Stimulated activated naive CD8-positive, alpha-beta T cell treated with anti-CD3 and anti-CD28 coated beads, Interleukin-15, Interleukin-2, amounts not matched to agents 100 ng/mL and 50 ng/mL, for 24 hours (primary cell): Measurements from ENCODE around the gene TCF4.

Experiments
- H3K27ac Mint-ChIP-seq: one replicate; pipeline ENCODE4 v1.8.0; 2021; ENCODE audit warnings: mild to moderate bottlenecking, mixed read lengths
- H3K27me3 Mint-ChIP-seq: one replicate; pipeline ENCODE4 v1.8.0; 2021; ENCODE audit warnings: mixed read lengths
- H3K36me3 Mint-ChIP-seq: one replicate; pipeline ENCODE4 v1.8.0; 2021; ENCODE audit warnings: low read depth, mixed read lengths
- H3K4me1 Mint-ChIP-seq: one replicate; pipeline ENCODE4 v1.8.0; 2021; ENCODE audit warnings: low read depth, mixed read lengths
- H3K4me3 Mint-ChIP-seq: one replicate; pipeline ENCODE4 v1.8.0; 2021; ENCODE audit warnings: mild to moderate bottlenecking, mixed read lengths
- H3K9me3 Mint-ChIP-seq: one replicate; pipeline ENCODE4 v1.8.0; 2021; ENCODE audit warnings: mixed read lengths

Gene TCF4

GRCh38 chr18:55387139-55387984, 200.6 kb downstream of the TCF4 start:
- no peak overlapping the region for H3K27ac Mint-ChIP-seq
- no peaks in the 10 kb centered on the region for H3K36me3 Mint-ChIP-seq
- H3K4me3 Mint-ChIP-seq, result no peak overlapping the region
- no peaks in the 10 kb centered on the region for H3K27me3 Mint-ChIP-seq
- H3K9me3 Mint-ChIP-seq, result no peaks in the 10 kb centered on the region
- peaks cover 11% of the 10 kb centered on the region for H3K4me1 Mint-ChIP-seq

- peaks cover 4% of the 10 kb centered on the region for H3K9me3 Mint-ChIP-seq
- H3K27me3 Mint-ChIP-seq, result no peaks in the 10 kb centered on the region
- H3K4me1 Mint-ChIP-seq, result peaks cover 11% of the 10 kb centered on the region
- no peaks in the 10 kb centered on the region for H3K36me3 Mint-ChIP-seq
- no peak overlapping the region for H3K27ac Mint-ChIP-seq
- no peak overlapping the region for H3K4me3 Mint-ChIP-seq
Measured at GRCh38 chr18:55386545-55386944, 201.4 kb downstream of the TCF4 start.

GRCh38 chr18:55385770-55386169, 202.2 kb downstream of the TCF4 start:
- Mint-ChIP-seq H3K4me1 (peaks cover 11% of the 10 kb centered on the region), H3K9me3 (peaks cover 4% of the 10 kb centered on the region), H3K27me3 (no peaks in the 10 kb centered on the region), H3K4me3 (no peak overlapping the region), H3K27ac (no peak overlapping the region), H3K36me3 (no peaks in the 10 kb centered on the region)

GRCh38 chr18:55384551-55385275, 203.3 kb downstream of the TCF4 start:
- Mint-ChIP-seq H3K4me1 (peaks cover 11% of the 10 kb centered on the region), H3K4me3 (no peak overlapping the region), H3K27ac (no peak overlapping the region)

GRCh38 chr18:55384115-55384514, 203.9 kb downstream of the TCF4 start:
- Mint-ChIP-seq H3K4me3 (no peak overlapping the region), H3K27me3 (no peaks in the 10 kb centered on the region), H3K4me1 (peaks cover 11% of the 10 kb centered on the region), H3K36me3 (no peaks in the 10 kb centered on the region), H3K9me3 (peaks cover 4% of the 10 kb centered on the region), H3K27ac (no peak overlapping the region)

More at GRCh38 chr18:55384551-55385275, 203.3 kb downstream of the TCF4 start:
- H3K27me3 Mint-ChIP-seq, result no peaks in the 10 kb centered on the region
- no peaks in the 10 kb centered on the region for H3K36me3 Mint-ChIP-seq
- H3K9me3 Mint-ChIP-seq, result peaks cover 4% of the 10 kb centered on the region

- no peak overlapping the region for H3K27ac Mint-ChIP-seq
- no peaks in the 10 kb centered on the region for H3K36me3 Mint-ChIP-seq
- peaks cover 11% of the 10 kb centered on the region for H3K4me1 Mint-ChIP-seq
- no peaks in the 10 kb centered on the region for H3K27me3 Mint-ChIP-seq
- peaks cover 4% of the 10 kb centered on the region for H3K9me3 Mint-ChIP-seq
- H3K4me3 Mint-ChIP-seq, result no peak overlapping the region
Measured at GRCh38 chr18:55382277-55382805, 205.7 kb downstream of the TCF4 start.

- H3K27ac Mint-ChIP-seq, result no peak overlapping the region
- no peaks in the 10 kb centered on the region for H3K36me3 Mint-ChIP-seq
- no peak overlapping the region for H3K4me3 Mint-ChIP-seq
- peaks cover 11% of the 10 kb centered on the region for H3K4me1 Mint-ChIP-seq
- H3K9me3 Mint-ChIP-seq, result peaks cover 4% of the 10 kb centered on the region
- no peaks in the 10 kb centered on the region for H3K27me3 Mint-ChIP-seq
Measured at GRCh38 chr18:55381277-55381676, 206.7 kb downstream of the TCF4 start.

- H3K27me3 Mint-ChIP-seq, result no peaks in the 10 kb centered on the region
- H3K9me3 Mint-ChIP-seq, result peaks cover 4% of the 10 kb centered on the region
Measured at GRCh38 chr18:55380589-55380988, 207.4 kb downstream of the TCF4 start.

GRCh38 chr18:55376387-55376786, 211.6 kb downstream of the TCF4 start:
- H3K27ac Mint-ChIP-seq, result no peak overlapping the region
- no peaks in the 10 kb centered on the region for H3K27me3 Mint-ChIP-seq
- no peaks in the 10 kb centered on the region for H3K9me3 Mint-ChIP-seq
- peaks cover 3% of the 10 kb centered on the region for H3K4me1 Mint-ChIP-seq
- no peaks in the 10 kb centered on the region for H3K36me3 Mint-ChIP-seq
- no peak overlapping the region for H3K4me3 Mint-ChIP-seq

More at GRCh38 chr18:55380589-55380988, 207.4 kb downstream of the TCF4 start:
- Mint-ChIP-seq H3K36me3 (no peaks in the 10 kb centered on the region), H3K4me3 (no peak overlapping the region), H3K4me1 (peaks cover 12% of the 10 kb centered on the region), H3K27ac (no peak overlapping the region)

- Mint-ChIP-seq H3K27me3 (no peaks in the 10 kb centered on the region), H3K9me3 (no peaks in the 10 kb centered on the region), H3K36me3 (no peaks in the 10 kb centered on the region), H3K4me3 (no peak overlapping the region), H3K27ac (no peak overlapping the region), H3K4me1 (peaks cover 3% of the 10 kb centered on the region)
Measured at GRCh38 chr18:55375930-55376329, 212.1 kb downstream of the TCF4 start.

- H3K27me3 Mint-ChIP-seq, result no peaks in the 10 kb centered on the region
- no peaks in the 10 kb centered on the region for H3K9me3 Mint-ChIP-seq
- H3K4me3 Mint-ChIP-seq, result no peak overlapping the region
- H3K36me3 Mint-ChIP-seq, result no peaks in the 10 kb centered on the region
- peaks cover 3% of the 10 kb centered on the region for H3K4me1 Mint-ChIP-seq
- no peak overlapping the region for H3K27ac Mint-ChIP-seq
Measured at GRCh38 chr18:55374741-55375140, 213.3 kb downstream of the TCF4 start.

- H3K27ac Mint-ChIP-seq, result no peak overlapping the region
- no peaks in the 10 kb centered on the region for H3K9me3 Mint-ChIP-seq
- peaks cover 3% of the 10 kb centered on the region for H3K4me1 Mint-ChIP-seq
- no peak overlapping the region for H3K4me3 Mint-ChIP-seq
- H3K36me3 Mint-ChIP-seq, result no peaks in the 10 kb centered on the region
- H3K27me3 Mint-ChIP-seq, result no peaks in the 10 kb centered on the region
Measured at GRCh38 chr18:55372209-55372608, 215.8 kb downstream of the TCF4 start.

GRCh38 chr18:55370936-55371335, 217.1 kb downstream of the TCF4 start:
- Mint-ChIP-seq H3K4me3 (no peak overlapping the region), H3K36me3 (no peaks in the 10 kb centered on the region), H3K4me1 (peaks cover 3% of the 10 kb centered on the region), H3K27ac (no peak overlapping the region), H3K9me3 (no peaks in the 10 kb centered on the region), H3K27me3 (no peaks in the 10 kb centered on the region)

- H3K36me3 Mint-ChIP-seq, result no peaks in the 10 kb centered on the region
- H3K4me3 Mint-ChIP-seq, result no peak overlapping the region
- H3K4me1 Mint-ChIP-seq, result no peaks in the 10 kb centered on the region
- no peak overlapping the region for H3K27ac Mint-ChIP-seq
- no peaks in the 10 kb centered on the region for H3K27me3 Mint-ChIP-seq
- no peaks in the 10 kb centered on the region for H3K9me3 Mint-ChIP-seq
Measured at GRCh38 chr18:55369346-55369745, 218.6 kb downstream of the TCF4 start.

GRCh38 chr18:55365342-55365741, 222.7 kb downstream of the TCF4 start:
- Mint-ChIP-seq H3K9me3 (no peaks in the 10 kb centered on the region), H3K36me3 (no peaks in the 10 kb centered on the region), H3K27me3 (no peaks in the 10 kb centered on the region), H3K27ac (no peak overlapping the region), H3K4me3 (no peak overlapping the region), H3K4me1 (no peaks in the 10 kb centered on the region)
